ENCODE results near the gene LY6G5B. TPM values are rescaled to one million over a fixed set of nuclear protein-coding genes. Genes with fewer than 3 reads are reported as not detected.

Gene LY6G5B
- total and polyA plus RNA-seq, 2 donors, result 2.3 to 6.5 TPM

DNA sequence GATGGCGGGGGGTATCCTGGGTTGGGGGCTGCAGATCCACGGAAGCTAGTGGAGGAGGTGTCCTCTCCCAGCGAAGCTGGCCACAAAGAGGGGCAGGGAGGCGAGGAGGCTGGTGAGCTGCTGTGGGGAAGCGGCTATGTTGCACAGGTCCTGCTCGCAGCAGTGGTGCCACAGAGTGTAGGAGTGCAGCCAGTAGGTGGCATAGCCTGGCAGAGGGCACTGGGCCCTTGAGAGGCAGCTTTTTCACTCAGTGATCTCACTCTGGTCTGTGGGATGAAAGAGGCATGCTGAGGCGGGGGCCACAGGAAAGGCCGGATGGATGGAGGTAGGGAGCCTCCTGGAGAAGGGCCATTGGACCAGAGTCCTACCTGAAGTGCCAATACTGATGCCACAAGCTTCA is 42.5 kb downstream of the LY6G5B start:
- H3K27ac ChIP-seq (ENCODE audit: low read depth in 1 of 2, low read length in 1 of 2), result no peak overlapping the region
- no peaks in the 10 kb centered on the region for H3K36me3 ChIP-seq (ENCODE audit: control insufficient read depth in 2 of 2, insufficient read depth in 2 of 2, low read length in 1 of 2)
- H3K27me3 ChIP-seq (ENCODE audit: control insufficient read depth in 2 of 2, insufficient read depth in 1 of 2, low read length in 1 of 2), result no peaks in the 10 kb centered on the region
- H3K4me3 ChIP-seq (ENCODE audit: low read length in 2 of 2), result no peak overlapping the region
- DNase-seq (ENCODE audit: low read depth in 6 of 9, low spot score in 9 of 9), result peak in 1 of 9 donors; percentile 46
- WGBS, result 85% methylated on average over 8 of the region's 8 CpGs
- H3K4me1 ChIP-seq (ENCODE audit: control insufficient read depth in 2 of 2, insufficient read depth in 2 of 2, low read length in 2 of 2), result peaks cover 8 to 48% of the 10 kb centered on the region in 2 donors
- H3K9me3 ChIP-seq (ENCODE audit: control insufficient read depth in 2 of 2, insufficient read depth in 1 of 2, low read length in 1 of 2), result no peaks in the 10 kb centered on the region

DNA sequence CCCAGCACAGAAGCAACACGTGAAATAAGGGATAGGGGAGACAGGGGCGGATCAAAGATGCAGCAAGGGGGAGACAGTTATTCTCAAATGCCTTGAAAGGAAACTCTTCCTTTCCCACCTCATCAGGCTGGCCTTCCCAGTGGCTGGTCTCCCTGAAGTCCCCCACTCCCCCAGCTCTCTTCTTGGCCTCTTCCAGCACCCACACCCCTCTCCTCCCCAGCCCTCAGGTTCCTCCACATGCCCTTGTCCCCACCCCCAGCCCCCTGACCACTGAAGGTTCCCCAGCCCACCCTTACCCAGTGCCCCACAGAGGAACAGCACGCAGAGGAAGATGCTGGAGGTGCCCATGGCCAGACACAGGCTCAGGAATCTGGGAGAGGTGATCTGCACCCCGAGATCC is 43.7 kb downstream of the LY6G5B start:
- WGBS, result 92% methylated on average over 4 of the region's 4 CpGs

GRCh38 chr6:31713991-31714684 is 44.4 kb downstream of the LY6G5B start:
- H3K4me1 ChIP-seq (ENCODE audit: control insufficient read depth in 2 of 2, insufficient read depth in 2 of 2, low read length in 2 of 2), result peaks cover 8 to 48% of the 10 kb centered on the region in 2 donors
- H3K27me3 ChIP-seq (ENCODE audit: control insufficient read depth in 2 of 2, insufficient read depth in 1 of 2, low read length in 1 of 2), result no peaks in the 10 kb centered on the region
- DNase-seq (ENCODE audit: low read depth in 6 of 9, low spot score in 9 of 9), result peak in 4 of 9 donors; percentile 34 to 77 (median 52)
- no peak overlapping the region for H3K4me3 ChIP-seq (ENCODE audit: low read length in 2 of 2)
- H3K9me3 ChIP-seq (ENCODE audit: control insufficient read depth in 2 of 2, insufficient read depth in 1 of 2, low read length in 1 of 2), result no peaks in the 10 kb centered on the region
- H3K27ac ChIP-seq (ENCODE audit: low read depth in 1 of 2, low read length in 1 of 2), result peak overlapping the region; percentile 50 to 78
- WGBS, result 29% methylated on average over 5 of the region's 5 CpGs
- no peaks in the 10 kb centered on the region for H3K36me3 ChIP-seq (ENCODE audit: control insufficient read depth in 2 of 2, insufficient read depth in 2 of 2, low read length in 1 of 2)

More for the DNA sequence above, 43.7 kb downstream of the LY6G5B start:
- Histone ChIP-seq H3K27me3 (ENCODE audit: control insufficient read depth in 2 of 2, insufficient read depth in 1 of 2, low read length in 1 of 2) (no peaks in the 10 kb centered on the region), H3K36me3 (ENCODE audit: control insufficient read depth in 2 of 2, insufficient read depth in 2 of 2, low read length in 1 of 2) (no peaks in the 10 kb centered on the region), H3K4me1 (ENCODE audit: control insufficient read depth in 2 of 2, insufficient read depth in 2 of 2, low read length in 2 of 2) (peaks cover 8 to 48% of the 10 kb centered on the region in 2 donors), H3K4me3 (ENCODE audit: low read length in 2 of 2) (no peak overlapping the region), H3K27ac (ENCODE audit: low read depth in 1 of 2, low read length in 1 of 2) (peak overlapping the region; percentile 50 to 78), H3K9me3 (ENCODE audit: control insufficient read depth in 2 of 2, insufficient read depth in 1 of 2, low read length in 1 of 2) (no peaks in the 10 kb centered on the region)
- no peak for DNase-seq (ENCODE audit: low read depth in 6 of 9, low spot score in 9 of 9)

DNA sequence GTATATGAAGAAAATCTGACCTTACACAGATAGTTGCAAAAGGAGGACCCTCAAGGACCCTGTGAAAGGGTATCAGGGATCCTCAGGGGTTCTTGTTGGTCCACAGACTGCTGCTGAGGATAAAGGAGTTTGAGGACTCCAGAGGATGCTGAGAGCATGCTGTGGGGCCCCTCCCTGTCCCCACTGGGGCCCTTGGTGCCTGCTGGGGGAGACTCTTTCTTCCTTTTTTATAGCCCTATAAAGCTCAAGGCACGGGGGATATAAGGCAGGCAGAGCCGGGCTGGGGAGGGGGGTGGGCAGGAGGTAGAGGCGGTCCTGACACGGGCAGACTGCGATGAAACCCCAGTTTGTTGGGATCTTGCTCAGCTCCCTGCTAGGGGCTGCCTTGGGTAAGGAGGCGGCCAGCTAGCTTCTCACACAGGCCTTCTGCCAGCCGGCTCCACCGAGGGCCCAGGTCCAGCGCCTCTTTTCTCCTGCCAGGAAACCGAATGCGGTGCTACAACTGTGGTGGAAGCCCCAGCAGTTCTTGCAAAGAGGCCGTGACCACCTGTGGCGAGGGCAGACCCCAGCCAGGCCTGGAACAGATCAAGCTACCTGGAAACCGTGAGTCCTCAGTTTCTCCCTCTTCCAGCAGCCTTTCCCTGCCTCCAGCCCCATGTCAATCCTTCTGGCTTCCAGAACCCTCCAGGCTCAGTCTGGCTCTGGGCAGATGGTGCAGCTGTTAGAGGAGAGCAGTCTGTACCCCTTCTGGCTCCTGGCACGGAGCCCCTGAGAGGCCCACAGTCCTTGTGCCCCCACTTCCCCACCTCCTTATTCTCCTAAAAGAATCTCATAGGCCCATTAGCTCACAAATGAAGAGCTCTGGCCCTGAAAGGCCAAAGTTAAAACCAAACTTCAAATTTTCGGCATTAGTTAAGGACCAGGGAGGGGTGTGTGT is 45.5 kb downstream of the LY6G5B start, which contains the start of gene LY6G6D:
Gene LY6G6D, plus strand, starts transcription at position 327 of the 937 bp plus-strand sequence. Its CDS starts 8 bp downstream, at position 335.
- Histone ChIP-seq H3K4me1 (ENCODE audit: control insufficient read depth in 2 of 2, insufficient read depth in 2 of 2, low read length in 2 of 2) (peaks cover 8 to 46% of the 10 kb centered on the region in 2 donors), H3K4me3 (ENCODE audit: low read length in 2 of 2) (no peak within 1 kb of the TSS), H3K36me3 (ENCODE audit: control insufficient read depth in 2 of 2, insufficient read depth in 2 of 2, low read length in 1 of 2) (no peaks in the 10 kb centered on the region), H3K27ac (ENCODE audit: low read depth in 1 of 2, low read length in 1 of 2) (peak within 1 kb of the TSS in 1 of 2 donors; percentile 78), H3K9me3 (ENCODE audit: control insufficient read depth in 2 of 2, insufficient read depth in 1 of 2, low read length in 1 of 2) (no peaks in the 10 kb centered on the region), H3K27me3 (ENCODE audit: control insufficient read depth in 2 of 2, insufficient read depth in 1 of 2, low read length in 1 of 2) (no peaks in the 10 kb centered on the region)
- WGBS, result 92% methylated on average over 16 of the region's 16 CpGs
- no peak for DNase-seq (ENCODE audit: low read depth in 6 of 9, low spot score in 9 of 9)

DNA sequence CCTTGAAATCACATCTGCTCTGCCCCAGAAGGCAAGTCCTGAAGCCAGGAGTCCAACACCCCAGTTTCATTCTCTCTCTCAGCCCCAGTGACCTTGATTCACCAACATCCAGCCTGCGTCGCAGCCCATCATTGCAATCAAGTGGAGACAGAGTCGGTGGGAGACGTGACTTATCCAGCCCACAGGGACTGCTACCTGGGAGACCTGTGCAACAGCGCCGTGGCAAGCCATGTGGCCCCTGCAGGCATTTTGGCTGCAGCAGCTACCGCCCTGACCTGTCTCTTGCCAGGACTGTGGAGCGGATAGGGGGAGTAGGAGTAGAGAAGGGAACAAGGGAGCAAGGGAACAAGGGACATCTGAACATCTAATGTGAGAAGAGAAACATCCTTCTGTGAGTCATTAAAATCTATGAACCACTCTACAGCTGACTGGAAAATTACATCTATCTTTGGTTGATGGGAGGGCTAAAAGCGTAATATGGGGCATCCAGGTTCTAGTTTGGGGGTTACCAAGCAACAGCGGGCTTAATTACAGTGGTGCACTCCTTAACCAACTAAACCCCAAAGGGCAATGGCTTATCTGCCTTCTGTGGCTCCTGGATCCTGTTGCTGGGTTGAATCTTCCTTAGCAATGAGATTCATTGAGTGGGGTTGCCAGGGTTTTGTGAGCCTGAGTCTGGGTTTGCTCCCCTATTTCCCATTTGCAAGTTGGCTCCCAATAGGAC is 47.9 kb downstream of the LY6G5B start:
- Histone ChIP-seq H3K27me3 (ENCODE audit: control insufficient read depth in 2 of 2, insufficient read depth in 1 of 2, low read length in 1 of 2) (no peaks in the 10 kb centered on the region), H3K36me3 (ENCODE audit: control insufficient read depth in 2 of 2, insufficient read depth in 2 of 2, low read length in 1 of 2) (no peaks in the 10 kb centered on the region), H3K9me3 (ENCODE audit: control insufficient read depth in 2 of 2, insufficient read depth in 1 of 2, low read length in 1 of 2) (no peaks in the 10 kb centered on the region), H3K27ac (ENCODE audit: low read depth in 1 of 2, low read length in 1 of 2) (no peak overlapping the region), H3K4me1 (ENCODE audit: control insufficient read depth in 2 of 2, insufficient read depth in 2 of 2, low read length in 2 of 2) (peaks cover 8 to 30% of the 10 kb centered on the region in 2 donors), H3K4me3 (ENCODE audit: low read length in 2 of 2) (no peak overlapping the region)
- WGBS, result 97% methylated on average over 10 of the region's 10 CpGs
- DNase-seq (ENCODE audit: low read depth in 6 of 9, low spot score in 9 of 9), result no peak

GRCh38 chr6:31718265-31718664 is 48.5 kb downstream of the LY6G5B start:
- H3K4me3 ChIP-seq (ENCODE audit: low read length in 2 of 2), result no peak overlapping the region
- no peaks in the 10 kb centered on the region for H3K36me3 ChIP-seq (ENCODE audit: control insufficient read depth in 2 of 2, insufficient read depth in 2 of 2, low read length in 1 of 2)
- DNase-seq (ENCODE audit: low read depth in 6 of 9, low spot score in 9 of 9), result no peak
- H3K4me1 ChIP-seq (ENCODE audit: control insufficient read depth in 2 of 2, insufficient read depth in 2 of 2, low read length in 2 of 2), result peaks cover 8 to 30% of the 10 kb centered on the region in 2 donors
- 94% methylated on average over 1 of the region's 1 CpG for WGBS
- H3K27ac ChIP-seq (ENCODE audit: low read depth in 1 of 2, low read length in 1 of 2), result no peak overlapping the region
- H3K27me3 ChIP-seq (ENCODE audit: control insufficient read depth in 2 of 2, insufficient read depth in 1 of 2, low read length in 1 of 2), result no peaks in the 10 kb centered on the region
- H3K9me3 ChIP-seq (ENCODE audit: control insufficient read depth in 2 of 2, insufficient read depth in 1 of 2, low read length in 1 of 2), result no peaks in the 10 kb centered on the region

DNA sequence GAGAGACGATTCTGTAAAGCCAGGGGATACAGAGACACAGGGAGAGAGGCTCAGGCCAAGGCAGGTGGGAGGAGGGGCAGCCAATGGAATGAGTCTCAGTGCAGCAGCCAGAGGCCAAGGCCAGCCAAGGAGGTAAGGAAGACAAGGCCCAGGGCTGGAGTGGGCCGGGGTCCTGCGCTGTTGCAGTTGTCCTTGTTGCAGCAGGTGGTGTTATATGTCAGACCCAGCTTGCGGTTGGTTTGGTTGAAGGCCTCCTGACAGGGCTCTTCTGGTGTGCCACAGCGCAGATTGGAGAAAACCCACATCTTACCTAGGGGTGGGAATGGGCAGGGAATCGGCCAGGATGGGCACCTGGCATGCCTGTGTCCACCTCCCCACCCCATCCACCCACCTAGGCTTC is 49.2 kb downstream of the LY6G5B start:
- Histone ChIP-seq H3K4me3 (ENCODE audit: low read length in 2 of 2) (no peak overlapping the region), H3K4me1 (ENCODE audit: control insufficient read depth in 2 of 2, insufficient read depth in 2 of 2, low read length in 2 of 2) (peaks cover 7 to 30% of the 10 kb centered on the region in 2 donors), H3K27ac (ENCODE audit: low read depth in 1 of 2, low read length in 1 of 2) (no peak overlapping the region), H3K27me3 (ENCODE audit: control insufficient read depth in 2 of 2, insufficient read depth in 1 of 2, low read length in 1 of 2) (no peaks in the 10 kb centered on the region), H3K36me3 (ENCODE audit: control insufficient read depth in 2 of 2, insufficient read depth in 2 of 2, low read length in 1 of 2) (peaks cover 0 to under 1% of the 10 kb centered on the region in 2 donors), H3K9me3 (ENCODE audit: control insufficient read depth in 2 of 2, insufficient read depth in 1 of 2, low read length in 1 of 2) (no peaks in the 10 kb centered on the region)
- WGBS, result 93% methylated on average over 6 of the region's 6 CpGs
- DNase-seq (ENCODE audit: low read depth in 6 of 9, low spot score in 9 of 9), result no peak

- no peaks in the 10 kb centered on the region for H3K27me3 ChIP-seq (ENCODE audit: control insufficient read depth in 2 of 2, insufficient read depth in 1 of 2, low read length in 1 of 2)
- WGBS, result 98% methylated on average over 5 of the region's 5 CpGs
- H3K36me3 ChIP-seq (ENCODE audit: control insufficient read depth in 2 of 2, insufficient read depth in 2 of 2, low read length in 1 of 2), result peaks cover 0 to 5% of the 10 kb centered on the region in 2 donors
- no peaks in the 10 kb centered on the region for H3K9me3 ChIP-seq (ENCODE audit: control insufficient read depth in 2 of 2, insufficient read depth in 1 of 2, low read length in 1 of 2)
- peaks cover 3 to 23% of the 10 kb centered on the region in 2 donors for H3K4me1 ChIP-seq (ENCODE audit: control insufficient read depth in 2 of 2, insufficient read depth in 2 of 2, low read length in 2 of 2)
- DNase-seq (ENCODE audit: low read depth in 6 of 9, low spot score in 9 of 9), result no peak
- H3K4me3 ChIP-seq (ENCODE audit: low read length in 2 of 2), result no peak overlapping the region
- H3K27ac ChIP-seq (ENCODE audit: low read depth in 1 of 2, low read length in 1 of 2), result no peak overlapping the region
Observed at GRCh38 chr6:31720196-31720770, 50.5 kb downstream of the LY6G5B start.
